GM18907 (cell line): ENCODE measurements around the gene NIPAL4.

Experiments used
- ATAC-seq: cut with Tn5 transposase; IDR thresholded peaks from one replicate; pipeline ENCODE4 v1.9.1; 2021; ENCODE audit warnings: mild to moderate bottlenecking, moderate library complexity; ENCODE audit not compliant: unreplicated experiment

NIPAL4 gene

DNA sequence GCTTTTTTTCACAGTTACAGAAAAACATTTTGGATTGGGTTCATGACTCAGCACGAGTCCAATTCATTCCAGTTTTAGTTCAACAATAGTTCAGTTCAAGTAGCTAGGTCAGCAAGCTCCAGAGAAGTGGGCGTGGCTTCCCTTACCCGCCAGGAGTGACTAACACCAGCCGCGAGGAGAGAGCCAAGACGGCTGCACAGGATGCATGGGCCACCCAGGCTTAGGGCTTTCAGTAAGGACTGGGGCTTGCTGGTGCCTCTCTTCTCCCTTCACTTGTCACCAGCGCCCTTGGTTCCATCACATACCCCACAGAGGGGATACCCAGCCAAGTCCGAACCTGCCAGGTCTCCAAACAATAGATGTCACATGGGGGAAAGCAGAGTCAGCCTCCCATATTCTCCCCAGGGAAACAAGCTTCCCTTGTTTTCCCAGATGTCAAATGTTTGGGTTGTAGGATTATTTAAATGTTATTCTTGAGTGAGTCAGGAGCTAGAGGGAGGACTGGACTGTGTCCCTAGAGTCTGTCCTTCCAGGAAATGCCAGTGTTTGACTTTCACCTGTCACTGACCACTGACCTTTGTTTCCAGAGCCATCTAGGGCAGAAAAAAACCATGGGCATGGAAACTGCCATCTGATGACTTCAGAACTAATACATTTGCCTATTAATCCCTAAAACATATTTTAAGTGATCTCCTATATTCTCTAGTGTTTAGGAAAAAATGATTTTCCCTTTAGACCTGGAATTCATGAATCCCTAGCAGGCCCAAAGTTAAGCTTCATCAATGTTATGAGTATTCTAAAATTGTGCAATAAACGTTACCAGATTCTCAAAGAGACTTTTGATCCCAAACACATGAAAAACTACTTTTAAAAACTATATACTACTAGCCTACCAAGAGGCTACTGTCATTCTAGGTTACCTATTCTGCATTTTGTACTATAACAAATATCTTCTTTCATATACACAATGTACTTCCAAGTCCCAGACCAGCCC lies 51.9 kb downstream of the NIPAL4 start:
- no peak for ATAC-seq

DNA sequence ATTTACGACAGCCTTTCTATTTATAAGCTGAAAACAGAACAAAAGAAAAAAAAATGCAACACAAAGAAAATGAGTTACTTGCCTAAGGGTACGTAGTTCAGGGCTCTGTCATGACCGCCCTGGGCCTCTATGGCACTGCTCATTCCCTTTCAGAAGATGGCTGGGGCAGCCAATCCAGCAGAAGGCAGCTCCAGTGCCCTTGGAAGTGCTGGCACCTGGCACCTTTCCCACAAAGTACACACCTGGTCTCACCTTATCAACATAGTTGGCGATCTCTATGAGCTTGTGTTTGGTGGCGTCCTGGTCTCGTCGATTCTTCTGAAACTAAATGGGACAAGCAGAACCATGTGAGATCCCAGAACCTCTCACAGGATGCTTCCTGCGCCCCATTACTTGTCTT lies 53.2 kb downstream of the NIPAL4 start:
- no peak for ATAC-seq

DNA sequence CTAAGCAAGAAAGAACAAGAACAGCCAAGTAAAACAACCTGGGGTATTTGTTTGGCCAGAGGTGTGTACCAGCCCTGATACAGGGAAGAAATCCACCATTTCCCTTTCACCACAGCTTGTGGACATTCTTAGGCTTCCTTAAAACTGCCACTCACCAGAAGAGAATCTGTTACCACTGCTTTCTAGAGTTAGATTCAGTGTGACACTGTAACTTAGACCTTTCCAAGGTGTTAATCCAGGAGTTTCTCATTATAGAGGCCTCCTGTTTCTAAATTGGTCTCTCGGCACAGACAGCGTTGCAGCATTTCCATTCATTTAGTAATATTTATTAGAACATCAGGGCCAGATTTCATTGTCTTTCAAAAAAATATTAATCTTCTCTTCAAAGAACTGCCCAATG lies 55.0 kb downstream of the NIPAL4 start:
- no peak for ATAC-seq

DNA sequence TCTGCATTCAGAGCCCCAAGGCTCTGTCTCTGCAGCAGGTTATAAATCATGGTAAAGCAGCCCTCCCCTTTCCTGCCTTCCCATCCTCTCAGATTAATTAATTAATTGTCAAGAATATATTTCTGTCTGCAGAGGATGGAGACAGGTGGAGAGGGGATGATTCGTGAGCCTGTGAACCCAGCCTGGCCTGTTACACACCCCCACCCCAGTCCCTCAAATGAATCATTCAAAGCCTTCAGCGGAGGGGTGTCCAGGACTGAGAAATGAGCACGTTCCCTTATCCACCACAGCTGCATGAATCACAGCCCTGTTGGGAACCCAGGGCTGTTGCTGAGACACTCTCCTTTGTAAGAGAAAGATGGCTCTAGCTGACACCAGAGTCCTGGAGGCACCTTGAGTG lies 56.0 kb downstream of the NIPAL4 start:
- no peak for ATAC-seq

DNA sequence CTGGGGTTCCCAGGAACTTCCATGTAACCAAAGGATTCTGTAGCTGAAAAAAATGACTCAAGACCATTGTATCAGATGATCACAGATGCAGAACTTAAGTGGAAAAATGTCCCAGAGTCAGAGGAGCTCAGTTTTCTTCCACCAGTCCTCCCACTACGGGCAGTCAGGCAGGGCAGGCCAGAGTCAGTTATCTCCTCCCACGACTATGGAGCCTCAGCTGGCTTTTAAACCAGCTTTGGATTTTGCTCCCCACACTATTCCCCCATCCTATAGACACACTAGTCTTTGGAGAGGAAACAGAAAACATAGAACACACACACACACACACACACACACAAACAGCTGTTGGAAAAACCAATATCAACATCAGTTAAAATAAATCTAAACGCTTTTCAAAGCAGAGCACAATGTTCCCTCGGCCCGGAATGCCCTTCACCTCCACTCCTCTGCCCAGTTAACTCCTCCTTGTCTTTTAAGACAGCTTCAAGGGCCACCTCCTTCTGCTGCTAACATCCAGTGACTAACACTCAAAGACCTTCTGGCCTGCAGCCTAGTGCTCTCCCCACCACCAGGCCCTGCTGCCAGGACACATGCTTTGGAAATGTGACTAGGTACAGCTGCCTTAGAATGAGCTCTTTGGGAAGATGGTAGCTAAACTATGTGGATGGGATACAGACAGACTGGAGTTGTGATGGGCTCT lies 56.8 kb downstream of the NIPAL4 start:
- ATAC-seq: no peak

DNA sequence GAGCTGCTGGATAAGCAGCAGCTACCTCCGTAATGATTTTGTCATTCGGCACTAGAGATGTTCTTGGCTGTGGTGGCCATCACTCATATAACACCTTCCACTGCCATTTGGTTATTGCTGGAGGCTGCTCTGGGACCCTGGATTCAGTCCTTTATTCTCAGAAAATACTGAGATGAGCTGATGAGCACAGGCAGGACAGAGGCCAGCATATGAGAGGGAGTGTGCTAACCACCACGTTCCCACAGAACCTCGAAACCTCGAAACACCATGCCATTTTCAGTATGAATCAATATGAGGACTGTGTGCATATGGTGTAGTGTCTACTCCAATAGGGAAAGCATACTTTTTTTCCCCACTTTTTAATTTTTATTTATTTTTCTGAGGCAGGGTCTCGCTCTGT lies 59.0 kb downstream of the NIPAL4 start:
- peak; percentile 77 for ATAC-seq

- peak; percentile 70 for ATAC-seq
Measured at GRCh38 chr5:157519579-157520253, 59.7 kb downstream of the NIPAL4 start.

DNA sequence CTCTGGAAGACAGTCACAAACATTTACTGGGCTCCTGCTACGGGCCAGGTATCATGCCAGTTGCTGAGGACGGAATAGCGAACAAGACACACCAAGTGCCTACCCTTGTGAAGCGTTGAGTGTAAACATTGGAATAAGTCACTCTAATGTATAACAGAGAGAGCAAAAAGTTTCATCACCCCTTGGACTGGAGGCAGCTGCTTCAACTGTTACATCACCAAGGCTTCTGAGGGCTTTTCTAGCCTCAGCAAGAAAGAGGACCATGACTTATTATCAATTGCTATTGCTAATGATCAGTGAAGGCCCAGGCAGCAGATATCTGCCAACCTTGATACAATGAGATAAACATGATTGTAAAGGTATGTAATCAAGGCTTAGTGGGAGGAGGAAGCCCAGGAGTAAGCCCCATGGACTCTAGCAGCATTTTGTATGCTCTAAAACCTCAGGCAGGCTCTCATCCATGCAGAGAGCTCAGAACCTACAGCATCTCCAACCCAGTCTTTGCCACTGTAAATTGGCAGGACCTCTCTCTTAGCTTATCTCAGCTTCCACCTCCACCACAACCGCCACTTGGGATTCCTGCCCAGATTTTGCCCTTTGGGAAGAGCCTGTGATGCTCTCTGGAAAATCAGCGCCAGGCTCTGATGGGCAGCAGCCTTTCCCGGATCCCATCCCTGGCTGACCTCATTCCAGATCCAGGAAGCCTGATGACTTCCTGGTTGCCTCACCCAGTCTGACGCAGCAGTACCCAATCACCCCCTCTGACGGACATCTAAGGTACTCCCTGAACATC lies 61.1 kb downstream of the NIPAL4 start:
- no peak for ATAC-seq

- no peak for ATAC-seq
Measured at GRCh38 chr5:157521704-157522029, 61.7 kb downstream of the NIPAL4 start.

GRCh38 chr5:157523976-157524375 lies 64.0 kb downstream of the NIPAL4 start:
- no peak for ATAC-seq
